ENCODE data around the gene DDT.
"Not testable (repeated sequence)": the region's sequence is repeated elsewhere in the genome, so short reads cannot be mapped to it uniquely, and the experiment has no call there.

DDT gene

DNA sequence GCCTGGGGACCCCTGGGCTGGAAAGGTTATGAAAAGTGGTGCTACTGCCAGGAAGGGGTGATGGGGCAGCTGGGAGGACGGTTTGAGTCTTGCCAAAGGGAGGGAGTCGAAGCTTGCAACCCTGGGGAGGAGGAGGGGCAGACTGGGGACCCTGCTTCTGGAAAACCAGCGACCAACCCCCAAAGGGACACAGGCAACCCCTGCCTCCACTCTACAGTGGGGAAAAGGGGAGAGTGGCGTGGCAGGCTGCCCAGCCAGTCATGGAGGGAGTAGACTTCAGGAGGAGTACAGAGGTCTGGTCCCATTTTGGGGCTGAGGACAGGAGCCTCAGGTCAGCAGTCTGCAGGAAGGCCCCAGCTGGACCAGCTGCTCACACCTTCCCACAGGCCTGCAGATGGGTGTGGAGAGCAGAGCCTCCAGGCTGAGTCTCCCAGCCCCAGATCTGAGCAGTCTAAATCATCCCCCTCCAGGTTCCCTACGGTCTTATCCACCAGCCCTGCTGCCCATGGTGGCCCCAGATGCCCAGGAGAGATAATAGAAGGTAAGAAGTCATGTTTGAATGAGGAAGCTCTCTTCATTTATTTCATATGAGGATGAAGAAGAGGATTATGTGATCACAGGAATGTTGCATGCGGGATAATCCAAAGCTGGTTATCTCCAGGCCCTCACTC lies 3.3 kb downstream of the DDT start:
- TF ChIP-seq, protein P1, sequence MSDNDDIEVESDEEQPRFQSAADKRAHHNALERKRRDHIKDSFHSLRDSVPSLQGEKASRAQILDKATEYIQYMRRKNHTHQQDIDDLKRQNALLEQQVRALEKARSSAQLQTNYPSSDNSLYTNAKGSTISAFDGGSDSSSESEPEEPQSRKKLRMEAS (IDR thresholded peaks at IDR 0.05; ENCODE audit: low read depth, low read length) = no peak
- no peak for TF ChIP-seq MYC (IDR thresholded peaks at IDR 0.05; ENCODE audit: low read depth, low read length)
- TF ChIP-seq, protein P2, sequence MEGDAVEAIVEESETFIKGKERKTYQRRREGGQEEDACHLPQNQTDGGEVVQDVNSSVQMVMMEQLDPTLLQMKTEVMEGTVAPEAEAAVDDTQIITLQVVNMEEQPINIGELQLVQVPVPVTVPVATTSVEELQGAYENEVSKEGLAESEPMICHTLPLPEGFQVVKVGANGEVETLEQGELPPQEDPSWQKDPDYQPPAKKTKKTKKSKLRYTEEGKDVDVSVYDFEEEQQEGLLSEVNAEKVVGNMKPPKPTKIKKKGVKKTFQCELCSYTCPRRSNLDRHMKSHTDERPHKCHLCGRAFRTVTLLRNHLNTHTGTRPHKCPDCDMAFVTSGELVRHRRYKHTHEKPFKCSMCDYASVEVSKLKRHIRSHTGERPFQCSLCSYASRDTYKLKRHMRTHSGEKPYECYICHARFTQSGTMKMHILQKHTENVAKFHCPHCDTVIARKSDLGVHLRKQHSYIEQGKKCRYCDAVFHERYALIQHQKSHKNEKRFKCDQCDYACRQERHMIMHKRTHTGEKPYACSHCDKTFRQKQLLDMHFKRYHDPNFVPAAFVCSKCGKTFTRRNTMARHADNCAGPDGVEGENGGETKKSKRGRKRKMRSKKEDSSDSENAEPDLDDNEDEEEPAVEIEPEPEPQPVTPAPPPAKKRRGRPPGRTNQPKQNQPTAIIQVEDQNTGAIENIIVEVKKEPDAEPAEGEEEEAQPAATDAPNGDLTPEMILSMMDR (IDR thresholded peaks at IDR 0.05; ENCODE audit: low read depth, low read length) = no peak
- no peak for TF ChIP-seq POLR2A (IDR thresholded peaks at IDR 0.05; ENCODE audit: extremely low read depth, insufficient read length)
- DNase-seq (ENCODE audit: low read depth) = peak; percentile 10
- no peak overlapping the region for H3K4me3 ChIP-seq (ENCODE audit: low read depth, low read length)

DNA sequence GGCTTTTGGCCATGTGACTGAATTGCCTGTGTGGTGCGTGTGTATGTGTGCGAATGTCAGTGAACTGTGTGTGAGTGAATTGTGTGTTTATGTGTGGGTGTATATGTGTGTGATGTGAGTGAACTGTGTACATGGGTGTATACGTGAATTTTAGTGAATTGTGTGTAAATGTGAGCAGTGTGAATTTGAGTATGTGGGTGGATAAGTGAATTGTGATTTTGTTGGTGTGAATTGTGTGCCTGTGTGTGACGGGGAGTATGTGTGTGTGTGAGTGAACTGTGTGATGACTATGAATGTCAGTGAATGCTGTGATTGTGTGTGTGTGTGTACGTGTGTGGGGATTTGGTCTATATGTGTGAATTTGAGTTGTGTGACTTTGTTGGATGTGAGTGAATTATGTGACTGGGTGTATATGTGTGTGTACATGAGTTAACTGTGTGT lies 4.0 kb downstream of the DDT start:
- no peak overlapping the region for H3K4me3 ChIP-seq (ENCODE audit: low read depth, low read length)
- DNase-seq (ENCODE audit: low read depth) = no peak
- TF ChIP-seq, protein P1 (IDR thresholded peaks at IDR 0.05; ENCODE audit: low read depth, low read length) = no peak
- no peak for TF ChIP-seq POLR2A (IDR thresholded peaks at IDR 0.05; ENCODE audit: extremely low read depth, insufficient read length)
- TF ChIP-seq, protein P2 (IDR thresholded peaks at IDR 0.05; ENCODE audit: low read depth, low read length) = no peak
- no peak for TF ChIP-seq MYC (IDR thresholded peaks at IDR 0.05; ENCODE audit: low read depth, low read length)

DNA sequence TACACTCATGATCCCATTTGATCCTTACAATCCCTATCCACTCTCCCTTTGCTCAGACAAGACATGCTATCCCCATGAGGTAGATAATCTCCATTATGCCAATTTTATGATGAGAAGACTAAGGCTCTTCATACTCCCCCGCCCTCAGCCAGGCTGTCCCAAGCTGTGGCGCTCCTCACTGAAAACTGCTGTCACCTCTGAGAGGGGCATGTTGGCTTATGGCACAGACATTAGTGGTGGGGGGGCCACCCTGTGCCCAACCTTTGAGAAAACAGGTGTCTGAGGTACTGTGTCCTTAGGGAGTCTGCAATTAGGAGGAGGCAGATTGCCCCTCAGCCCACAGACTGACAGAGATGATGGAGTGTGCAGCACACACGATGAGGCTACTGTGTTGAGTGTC lies 5.2 kb downstream of the DDT start:
- no peak overlapping the region for H3K4me3 ChIP-seq (ENCODE audit: low read depth, low read length)
- TF ChIP-seq, protein P1 (IDR thresholded peaks at IDR 0.05; ENCODE audit: low read depth, low read length) = no peak
- TF ChIP-seq POLR2A (IDR thresholded peaks at IDR 0.05; ENCODE audit: extremely low read depth, insufficient read length) (no peak), MYC (IDR thresholded peaks at IDR 0.05; ENCODE audit: low read depth, low read length) (no peak)
- TF ChIP-seq, protein P2 (IDR thresholded peaks at IDR 0.05; ENCODE audit: low read depth, low read length) = no peak

DNA sequence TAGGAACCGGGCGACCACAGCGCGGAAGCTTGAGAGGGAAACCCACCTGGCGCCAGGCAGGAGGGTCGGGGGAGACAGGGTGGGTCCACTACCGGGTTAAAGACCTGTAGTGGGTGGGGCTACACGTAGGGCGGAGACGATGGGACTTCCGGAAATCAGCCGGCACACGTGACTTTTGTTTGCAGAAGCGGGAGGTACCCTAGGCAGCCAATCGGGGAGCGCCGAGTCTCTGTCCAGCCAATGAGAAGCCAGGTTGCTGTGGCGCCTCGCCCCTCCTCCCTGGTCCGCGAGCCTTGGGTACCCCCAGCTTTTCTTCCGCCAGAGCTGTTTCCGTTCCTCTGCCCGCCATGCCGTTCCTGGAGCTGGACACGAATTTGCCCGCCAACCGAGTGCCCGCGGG lies 7.7 kb downstream of the DDT start, which contains the start of gene DDTL:
TSS of gene DDTL (plus strand) at position 321 of the 400 bp plus-strand sequence. CDS start at position 348, 27 bp downstream.
- DNase-seq (ENCODE audit: low read depth); H3K4me3 ChIP-seq (ENCODE audit: low read depth, low read length): not testable (repeated sequence)

More for the DNA sequence above, 5.2 kb downstream of the DDT start:
- DNase-seq (ENCODE audit: low read depth) = no peak

DNA sequence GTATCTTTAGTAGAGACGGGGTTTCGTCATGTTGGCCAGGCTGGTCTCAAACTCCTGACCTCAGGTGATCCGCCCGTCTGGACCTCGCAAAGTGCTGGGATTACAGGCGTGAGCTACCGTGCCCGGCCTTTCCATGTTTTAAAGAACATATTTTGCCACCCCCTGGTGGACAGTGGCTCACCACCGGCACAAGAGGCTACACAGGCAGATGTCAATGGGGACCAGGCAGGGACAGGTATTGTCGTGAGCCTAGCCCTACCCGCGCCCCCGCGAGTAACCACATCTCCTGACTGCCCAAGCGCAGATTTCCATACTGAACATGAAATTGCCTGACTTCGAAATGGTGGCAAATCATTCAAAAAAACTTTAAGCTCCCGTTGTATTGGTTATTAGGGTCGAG lies 8.1 kb downstream of the DDT start:
- H3K4me3 ChIP-seq (ENCODE audit: low read depth, low read length); DNase-seq (ENCODE audit: low read depth): not testable (repeated sequence)

DNA sequence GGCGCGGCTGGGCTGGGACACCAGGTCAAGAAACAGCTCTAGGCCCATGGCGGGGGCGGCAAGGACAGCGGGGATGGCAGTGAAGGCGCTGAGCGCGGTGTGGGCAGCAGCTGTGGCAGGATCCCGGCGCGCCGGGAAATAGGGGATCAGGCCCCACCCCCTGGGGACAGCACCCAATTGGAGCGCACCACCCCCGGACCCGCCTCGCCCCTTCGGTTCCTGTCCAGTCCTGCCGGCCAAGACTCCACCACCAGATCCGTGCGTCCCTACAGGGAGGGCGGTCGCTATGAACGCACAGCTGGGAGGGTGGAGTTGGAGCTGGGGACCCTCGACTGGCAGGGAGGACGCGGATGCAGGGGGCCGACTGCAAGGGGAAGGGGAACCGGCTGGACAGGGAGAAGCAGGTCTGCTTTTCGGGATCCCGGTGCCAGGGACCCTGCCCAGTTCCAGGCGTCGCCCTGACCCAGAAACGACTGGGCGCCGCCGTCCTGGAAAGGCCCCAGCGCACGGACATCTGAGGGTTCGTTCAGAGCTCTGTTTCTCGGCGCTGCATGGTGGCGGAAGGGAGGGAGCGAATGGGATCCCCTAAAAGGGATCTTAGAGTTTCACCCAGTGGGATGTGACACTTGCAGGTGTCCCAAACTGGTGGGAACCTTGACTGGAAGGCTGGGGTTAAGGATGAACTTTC lies 13.0 kb downstream of the DDT start, which contains the start of gene GSTT2B:
TSS of gene GSTT2B (minus strand) at position 112 of the 688 bp plus-strand sequence. CDS start at position 48, 64 bp downstream.
- not testable (repeated sequence) for DNase-seq (ENCODE audit: low read depth); H3K4me3 ChIP-seq (ENCODE audit: low read depth, low read length)

DNA sequence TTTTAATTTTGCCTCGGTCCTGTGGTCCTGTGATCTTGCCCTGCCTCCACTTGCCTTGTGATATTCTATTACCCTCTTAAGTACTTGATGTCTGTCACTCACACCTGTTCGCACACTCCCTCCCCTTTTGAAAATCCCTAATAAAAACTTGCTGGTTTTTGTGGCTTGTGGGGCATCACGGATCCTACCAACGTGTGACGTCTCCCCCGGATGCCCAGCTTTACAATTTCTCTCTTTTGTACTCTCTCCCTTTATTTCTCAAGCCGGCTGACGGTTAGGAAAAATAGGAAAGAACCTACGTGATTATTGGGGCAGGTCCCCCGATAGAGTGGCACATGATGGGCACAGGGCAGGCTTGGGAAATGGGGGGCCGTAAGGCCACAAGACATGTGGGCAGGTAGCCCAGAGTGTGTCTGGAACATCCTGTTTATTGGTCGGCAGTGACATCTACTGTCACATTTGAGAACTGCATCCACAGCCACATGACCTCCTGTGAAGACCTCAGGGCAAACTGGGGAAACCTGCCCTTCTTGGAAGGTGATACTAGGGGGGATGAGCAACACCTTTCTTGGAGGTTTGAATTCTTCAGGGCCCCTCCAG lies 17.8 kb downstream of the DDT start:
- TF ChIP-seq, protein P2 (IDR thresholded peaks at IDR 0.05; ENCODE audit: low read depth, low read length) = peak; percentile 61
- DNase-seq (ENCODE audit: low read depth) = peak; percentile 69
- H3K4me3 ChIP-seq (ENCODE audit: low read depth, low read length) = not testable (repeated sequence)

DNA sequence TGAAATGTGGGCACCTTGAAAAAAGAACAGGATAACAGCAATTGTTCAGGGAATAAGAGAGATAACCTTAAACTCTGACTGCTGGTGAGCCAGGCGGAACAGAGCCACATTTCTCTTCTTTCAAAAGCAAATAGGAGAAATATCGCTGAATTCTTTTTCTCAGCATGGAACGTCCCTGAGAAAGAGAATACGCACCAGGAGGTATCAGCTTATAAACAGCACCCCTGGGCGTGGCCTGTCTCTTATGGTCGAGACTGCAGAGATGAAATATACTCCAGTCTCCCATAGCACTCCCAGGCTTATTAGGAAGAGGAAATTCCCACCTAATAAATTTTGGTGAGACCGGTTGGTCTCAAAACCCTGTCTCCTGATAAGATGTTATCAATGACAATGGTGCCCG lies 18.4 kb downstream of the DDT start:
- H3K4me3 ChIP-seq (ENCODE audit: low read depth, low read length); DNase-seq (ENCODE audit: low read depth): not testable (repeated sequence)

DNA sequence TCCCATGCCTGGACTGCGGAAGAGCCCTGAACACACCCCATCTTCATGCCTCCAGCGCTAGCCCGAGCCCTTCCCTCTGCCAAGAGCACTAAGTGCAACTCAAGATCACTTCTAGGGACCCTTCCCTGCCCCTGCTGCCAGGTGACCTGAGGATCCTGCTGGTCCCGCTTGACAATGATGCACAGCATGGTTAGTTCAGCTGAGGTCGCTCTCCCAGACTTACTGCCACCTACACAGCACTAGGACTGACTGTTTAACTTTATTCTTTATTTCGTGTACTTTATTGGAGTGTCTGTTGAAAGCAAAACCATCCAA lies 19.3 kb downstream of the DDT start:
- H3K4me3 ChIP-seq (ENCODE audit: low read depth, low read length); DNase-seq (ENCODE audit: low read depth): not testable (repeated sequence)

DNA sequence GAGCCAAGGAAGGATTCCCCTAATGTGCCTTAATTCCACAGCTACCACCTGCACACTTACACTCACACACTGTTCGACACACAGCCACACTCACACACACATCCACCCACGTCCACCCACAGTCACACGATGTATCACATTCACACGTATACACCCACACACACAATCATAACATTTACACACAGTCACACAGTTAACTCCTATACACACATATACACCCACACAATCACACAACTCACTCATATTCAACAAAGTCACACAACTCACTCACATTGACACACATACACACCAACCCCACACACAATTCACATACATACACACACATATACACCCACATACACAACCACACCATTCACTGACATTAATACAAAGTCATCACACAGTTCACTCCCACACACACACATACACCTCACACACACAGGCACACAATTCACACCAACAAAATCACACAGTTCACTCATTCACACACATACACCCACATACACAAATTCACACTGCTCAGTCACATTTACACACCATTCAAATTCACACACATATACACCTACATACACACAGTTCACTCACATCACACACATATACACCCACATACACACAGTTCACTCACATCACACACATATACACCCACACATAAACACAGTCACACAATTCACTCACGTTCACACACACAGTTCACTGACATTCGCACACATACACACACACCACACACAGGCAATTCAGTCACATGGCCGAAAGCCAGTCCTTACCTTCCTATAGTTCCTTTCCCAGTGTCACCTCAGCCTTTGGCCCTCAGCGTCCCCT lies 19.8 kb downstream of the DDT start:
- not testable (repeated sequence) for H3K4me3 ChIP-seq (ENCODE audit: low read depth, low read length); DNase-seq (ENCODE audit: low read depth)

DNA sequence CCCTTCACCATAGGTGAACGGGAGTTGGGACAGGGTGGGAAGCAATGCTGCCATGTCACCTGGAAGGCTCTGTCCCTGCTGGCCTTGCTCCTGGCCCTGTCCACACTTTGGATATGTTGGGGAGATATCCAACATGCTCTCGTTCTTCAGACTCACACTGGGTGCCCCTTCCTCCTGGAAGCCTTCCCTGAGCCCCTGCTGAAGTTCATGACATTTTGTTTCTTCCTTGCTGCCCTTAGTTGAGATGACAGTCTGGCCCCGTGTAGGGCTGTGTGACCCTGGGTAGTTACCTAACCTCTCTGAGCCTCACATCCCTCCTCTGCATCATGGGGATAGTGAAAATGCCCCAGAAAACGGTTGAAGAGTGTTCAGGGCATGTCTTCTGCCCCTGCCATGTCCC lies 20.8 kb downstream of the DDT start:
- not testable (repeated sequence) for DNase-seq (ENCODE audit: low read depth); H3K4me3 ChIP-seq (ENCODE audit: low read depth, low read length)
